ENCODE data around the gene ZNF888. TPM values are rescaled to one million over a fixed set of nuclear protein-coding genes. Genes with fewer than 3 reads are reported as not detected.
"Not testable (repeated sequence)": the region's sequence is repeated elsewhere in the genome, so short reads cannot be mapped to it uniquely, and the experiment has no call there.

Gene ZNF888
- polyA plus RNA-seq, 2 donors: 1.9 to 2.7 TPM

DNA sequence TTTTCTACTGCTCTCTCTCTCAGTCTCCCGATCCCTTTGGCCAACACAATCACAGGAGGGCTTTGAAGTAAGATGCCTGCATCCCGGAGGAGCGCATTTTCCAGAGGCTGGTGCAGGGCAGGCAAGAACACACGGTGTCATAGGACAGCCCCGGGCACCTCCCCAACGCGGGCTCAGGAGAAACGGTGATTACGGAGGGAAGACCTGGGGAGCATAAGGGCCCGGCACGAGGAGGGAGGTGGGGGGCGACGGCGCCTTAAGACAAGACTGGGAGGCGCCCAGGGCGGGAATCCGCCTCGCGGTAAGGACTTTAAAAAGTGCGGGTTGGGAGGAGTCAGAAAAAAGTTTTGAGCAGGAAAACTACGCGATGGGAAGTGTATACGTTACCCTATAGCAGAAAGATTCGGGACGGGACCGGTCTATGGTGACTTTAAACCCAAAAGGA lies 18.7 kb upstream of the ZNF888 start:
- peaks cover 2 to 3% of the 10 kb centered on the region in 2 donors for H3K4me1 ChIP-seq (ENCODE audit: control insufficient read depth in 2 of 2, insufficient read depth in 2 of 2, low read length in 1 of 2)

DNA sequence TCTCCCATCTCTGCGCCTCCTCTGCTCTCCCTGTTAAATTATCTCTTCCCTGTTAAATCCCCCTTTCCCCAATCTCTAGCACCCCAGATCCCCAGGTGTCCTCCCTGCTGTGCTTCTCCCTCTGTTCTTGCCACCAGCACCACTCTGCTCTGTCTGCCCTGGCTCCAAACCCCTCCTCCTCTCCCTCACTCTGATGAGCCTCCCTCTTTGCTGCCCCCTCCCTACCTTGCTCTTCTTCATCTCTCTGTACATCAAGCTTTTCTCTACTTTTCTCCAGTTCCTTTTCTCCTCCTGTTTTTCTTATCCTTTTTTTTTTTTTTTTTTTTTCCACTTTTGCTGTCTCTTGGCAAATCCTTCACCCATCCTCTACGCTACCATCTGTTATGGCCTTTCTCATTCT lies 18.3 kb upstream of the ZNF888 start:
- 40 to 49% methylated on average over 2 of the region's 2 CpGs for WGBS, 2 donors
- peaks cover 6 to 13% of the 10 kb centered on the region in 2 donors for H3K9me3 ChIP-seq (ENCODE audit: control insufficient read depth in 2 of 2, insufficient read depth in 1 of 2, low read depth in 1 of 2, low read length in 1 of 2)
- not testable (repeated sequence) for H3K27ac ChIP-seq (ENCODE audit: low read depth in 2 of 2, low read length in 1 of 2); H3K27me3 ChIP-seq (ENCODE audit: control insufficient read depth in 1 of 2, insufficient read depth in 2 of 2, low read length in 2 of 2); H3K36me3 ChIP-seq (ENCODE audit: control insufficient read depth in 2 of 2, insufficient read depth in 2 of 2, low read length in 1 of 2); H3K4me1 ChIP-seq (ENCODE audit: control insufficient read depth in 2 of 2, insufficient read depth in 2 of 2, low read length in 1 of 2)
- H3K4me3 ChIP-seq (ENCODE audit: low read depth in 1 of 2, low read length in 2 of 2): peak overlapping the region; percentile 53 to 97

More for the DNA sequence above, 18.7 kb upstream of the ZNF888 start:
- Histone ChIP-seq H3K9me3 (ENCODE audit: control insufficient read depth in 2 of 2, insufficient read depth in 1 of 2, low read depth in 1 of 2, low read length in 1 of 2) (peaks cover 10 to 15% of the 10 kb centered on the region in 2 donors), H3K4me3 (ENCODE audit: low read depth in 1 of 2, low read length in 2 of 2) (peak overlapping the region; percentile 53 to 97), H3K36me3 (ENCODE audit: control insufficient read depth in 2 of 2, insufficient read depth in 2 of 2, low read length in 1 of 2) (peaks cover 0 to 4% of the 10 kb centered on the region in 2 donors), H3K27ac (ENCODE audit: low read depth in 2 of 2, low read length in 1 of 2) (peak overlapping the region; percentile 81 to 92), H3K27me3 (ENCODE audit: control insufficient read depth in 1 of 2, insufficient read depth in 2 of 2, low read length in 2 of 2) (no peaks in the 10 kb centered on the region)
- WGBS, 2 donors: 0 to 1% methylated on average over 26 of the region's 26 CpGs

DNA sequence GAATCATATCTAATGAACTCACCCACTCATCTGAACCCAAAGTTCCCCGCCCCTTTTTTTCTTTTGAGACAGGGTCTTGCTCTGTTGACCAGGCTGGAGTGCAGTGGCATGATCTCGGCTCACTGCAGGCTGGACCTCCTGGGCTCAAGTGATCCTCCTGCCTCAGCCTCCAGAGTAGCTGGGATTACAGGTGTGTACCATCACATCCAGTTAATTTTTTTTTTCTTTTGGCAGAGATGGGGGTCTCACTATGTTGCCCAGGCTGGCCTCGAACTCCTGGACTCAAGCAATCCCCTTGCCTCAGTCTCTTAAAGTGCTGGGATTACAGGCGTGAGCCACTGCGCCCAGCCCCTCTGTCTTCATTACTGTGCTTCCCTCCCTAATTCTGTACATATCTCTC lies 17.7 kb upstream of the ZNF888 start:
- H3K4me1 ChIP-seq (ENCODE audit: control insufficient read depth in 2 of 2, insufficient read depth in 2 of 2, low read length in 1 of 2); H3K4me3 ChIP-seq (ENCODE audit: low read depth in 1 of 2, low read length in 2 of 2); H3K27me3 ChIP-seq (ENCODE audit: control insufficient read depth in 1 of 2, insufficient read depth in 2 of 2, low read length in 2 of 2); H3K36me3 ChIP-seq (ENCODE audit: control insufficient read depth in 2 of 2, insufficient read depth in 2 of 2, low read length in 1 of 2); H3K27ac ChIP-seq (ENCODE audit: low read depth in 2 of 2, low read length in 1 of 2): not testable (repeated sequence)
- peaks cover under 1 to 13% of the 10 kb centered on the region in 2 donors for H3K9me3 ChIP-seq (ENCODE audit: control insufficient read depth in 2 of 2, insufficient read depth in 1 of 2, low read depth in 1 of 2, low read length in 1 of 2)
- WGBS, 2 donors: 79 to 85% methylated on average over 5 of the region's 5 CpGs

DNA sequence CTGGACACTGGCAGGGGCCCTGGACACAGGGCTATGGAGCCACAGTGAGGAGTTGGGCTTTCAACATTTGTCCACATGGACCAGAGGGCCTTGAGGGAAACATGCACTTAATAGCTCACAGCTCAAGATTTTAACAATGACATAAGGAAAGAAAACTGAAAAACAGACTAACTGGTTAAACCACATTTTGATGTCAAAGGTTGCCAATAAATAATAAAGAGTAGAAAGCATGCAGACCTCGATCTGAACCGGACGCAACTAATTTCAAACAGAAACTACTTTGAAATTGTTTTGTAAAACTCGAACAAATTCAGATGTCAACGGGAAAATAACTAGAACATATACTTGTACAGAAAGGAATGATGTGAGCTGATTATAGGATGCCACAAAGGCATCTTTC lies 15.5 kb upstream of the ZNF888 start:
- H3K4me3 ChIP-seq (ENCODE audit: low read depth in 1 of 2, low read length in 2 of 2): no peak overlapping the region
- WGBS, 2 donors: 27 to 29% methylated on average over 5 of the region's 5 CpGs
- H3K9me3 ChIP-seq (ENCODE audit: control insufficient read depth in 2 of 2, insufficient read depth in 1 of 2, low read depth in 1 of 2, low read length in 1 of 2): peaks cover 3 to 9% of the 10 kb centered on the region in 2 donors
- peaks cover 0 to 4% of the 10 kb centered on the region in 2 donors for H3K36me3 ChIP-seq (ENCODE audit: control insufficient read depth in 2 of 2, insufficient read depth in 2 of 2, low read length in 1 of 2)
- H3K27me3 ChIP-seq (ENCODE audit: control insufficient read depth in 1 of 2, insufficient read depth in 2 of 2, low read length in 2 of 2): no peaks in the 10 kb centered on the region
- H3K4me1 ChIP-seq (ENCODE audit: control insufficient read depth in 2 of 2, insufficient read depth in 2 of 2, low read length in 1 of 2): peaks cover 0 to 3% of the 10 kb centered on the region in 2 donors
- no peak overlapping the region for H3K27ac ChIP-seq (ENCODE audit: low read depth in 2 of 2, low read length in 1 of 2)

DNA sequence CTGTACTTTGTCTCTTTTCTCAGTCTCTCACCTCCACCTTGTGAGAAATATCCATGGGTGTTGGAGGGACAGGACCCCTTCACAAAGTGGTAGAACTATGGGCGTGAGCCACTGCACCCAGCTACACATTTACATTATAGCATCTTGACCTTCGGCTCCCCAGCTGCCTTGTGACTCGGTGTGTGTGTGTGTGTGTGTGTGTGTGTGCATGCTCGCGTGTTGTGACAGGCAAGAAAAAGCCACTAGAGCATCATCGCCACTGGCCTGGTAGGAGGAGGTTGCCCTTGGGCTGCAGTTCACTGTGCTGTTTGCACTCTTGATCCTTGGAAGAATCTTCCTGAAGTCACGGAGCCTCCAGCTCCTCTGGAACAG lies 13.7 kb upstream of the ZNF888 start:
- Histone ChIP-seq H3K4me3 (ENCODE audit: low read depth in 1 of 2, low read length in 2 of 2) (no peak overlapping the region), H3K4me1 (ENCODE audit: control insufficient read depth in 2 of 2, insufficient read depth in 2 of 2, low read length in 1 of 2) (peaks cover 0 to 3% of the 10 kb centered on the region in 2 donors), H3K36me3 (ENCODE audit: control insufficient read depth in 2 of 2, insufficient read depth in 2 of 2, low read length in 1 of 2) (peaks cover 0 to 4% of the 10 kb centered on the region in 2 donors), H3K27me3 (ENCODE audit: control insufficient read depth in 1 of 2, insufficient read depth in 2 of 2, low read length in 2 of 2) (no peaks in the 10 kb centered on the region), H3K27ac (ENCODE audit: low read depth in 2 of 2, low read length in 1 of 2) (no peak overlapping the region), H3K9me3 (ENCODE audit: control insufficient read depth in 2 of 2, insufficient read depth in 1 of 2, low read depth in 1 of 2, low read length in 1 of 2) (peaks cover 3 to 9% of the 10 kb centered on the region in 2 donors)
- 82 to 83% methylated on average over 7 of the region's 7 CpGs for WGBS, 2 donors

DNA sequence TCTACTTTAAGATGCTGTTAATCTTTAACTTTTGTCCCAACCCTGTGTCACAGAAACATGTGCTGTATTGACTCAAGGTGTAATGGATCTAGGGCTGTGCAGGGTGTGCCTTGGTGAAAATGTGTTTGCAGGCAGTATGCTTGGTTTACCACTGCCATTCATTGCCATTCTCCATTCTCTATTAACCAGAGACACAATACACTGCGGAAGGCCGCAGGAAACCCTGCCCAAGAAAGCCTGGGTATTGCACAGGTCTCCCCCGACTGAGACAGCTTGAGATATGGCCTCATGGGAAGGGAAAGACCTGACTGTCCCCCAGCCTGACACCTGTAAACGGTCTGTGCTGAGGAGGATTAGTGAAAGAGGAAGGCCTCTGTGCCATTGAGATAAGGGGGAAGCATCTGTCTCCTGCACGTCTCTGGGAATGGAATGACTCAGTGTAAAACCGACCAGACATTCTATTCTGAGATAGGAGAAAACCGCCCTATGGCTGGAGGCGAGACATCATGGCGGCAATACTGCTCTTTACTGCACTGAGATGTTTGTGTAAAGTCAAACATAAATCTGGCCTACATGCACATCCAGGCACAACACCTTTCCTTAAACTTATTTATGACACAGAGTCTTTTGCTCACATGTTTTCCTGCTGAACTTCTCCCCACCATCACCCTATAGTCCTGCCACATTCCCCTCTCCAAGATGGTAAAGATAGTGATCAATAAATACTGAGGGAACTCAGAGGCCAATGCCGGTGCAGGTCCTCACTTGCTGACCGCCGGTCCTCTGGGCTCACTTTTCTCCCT lies 13.1 kb upstream of the ZNF888 start:
- Histone ChIP-seq H3K27me3 (ENCODE audit: control insufficient read depth in 1 of 2, insufficient read depth in 2 of 2, low read length in 2 of 2) (no peaks in the 10 kb centered on the region), H3K9me3 (ENCODE audit: control insufficient read depth in 2 of 2, insufficient read depth in 1 of 2, low read depth in 1 of 2, low read length in 1 of 2) (peaks cover 3 to 9% of the 10 kb centered on the region in 2 donors), H3K27ac (ENCODE audit: low read depth in 2 of 2, low read length in 1 of 2) (no peak overlapping the region), H3K36me3 (ENCODE audit: control insufficient read depth in 2 of 2, insufficient read depth in 2 of 2, low read length in 1 of 2) (peaks cover 0 to 4% of the 10 kb centered on the region in 2 donors), H3K4me3 (ENCODE audit: low read depth in 1 of 2, low read length in 2 of 2) (no peak overlapping the region), H3K4me1 (ENCODE audit: control insufficient read depth in 2 of 2, insufficient read depth in 2 of 2, low read length in 1 of 2) (peaks cover 0 to 3% of the 10 kb centered on the region in 2 donors)
- WGBS, 2 donors: 69 to 79% methylated on average over 12 of the region's 12 CpGs

DNA sequence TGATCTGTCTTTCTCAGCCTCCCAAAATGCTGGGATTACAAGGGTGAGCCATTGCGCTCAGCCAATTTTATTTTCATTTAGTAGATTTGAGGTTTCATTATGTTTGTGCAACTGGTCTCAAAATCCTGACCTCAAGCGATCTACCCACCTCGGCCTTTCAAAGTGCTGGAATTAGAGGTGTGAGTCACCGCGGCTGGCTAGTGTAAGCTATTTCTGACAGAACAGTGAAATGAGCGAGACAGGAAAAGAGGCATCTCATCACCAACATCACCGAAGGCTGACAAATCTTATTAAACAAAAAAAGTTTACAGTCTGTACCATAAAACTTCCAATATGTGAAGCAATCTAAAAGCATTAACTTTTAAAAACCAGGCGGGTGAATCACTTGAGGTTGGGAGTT lies 12.2 kb upstream of the ZNF888 start:
- Histone ChIP-seq H3K27me3 (ENCODE audit: control insufficient read depth in 1 of 2, insufficient read depth in 2 of 2, low read length in 2 of 2) (no peaks in the 10 kb centered on the region), H3K9me3 (ENCODE audit: control insufficient read depth in 2 of 2, insufficient read depth in 1 of 2, low read depth in 1 of 2, low read length in 1 of 2) (peaks cover 3 to 9% of the 10 kb centered on the region in 2 donors), H3K36me3 (ENCODE audit: control insufficient read depth in 2 of 2, insufficient read depth in 2 of 2, low read length in 1 of 2) (peaks cover 0 to 4% of the 10 kb centered on the region in 2 donors), H3K27ac (ENCODE audit: low read depth in 2 of 2, low read length in 1 of 2) (no peak overlapping the region), H3K4me1 (ENCODE audit: control insufficient read depth in 2 of 2, insufficient read depth in 2 of 2, low read length in 1 of 2) (peaks cover 0 to 3% of the 10 kb centered on the region in 2 donors), H3K4me3 (ENCODE audit: low read depth in 1 of 2, low read length in 2 of 2) (no peak overlapping the region)
- 74 to 77% methylated on average over 8 of the region's 8 CpGs for WGBS, 2 donors

DNA sequence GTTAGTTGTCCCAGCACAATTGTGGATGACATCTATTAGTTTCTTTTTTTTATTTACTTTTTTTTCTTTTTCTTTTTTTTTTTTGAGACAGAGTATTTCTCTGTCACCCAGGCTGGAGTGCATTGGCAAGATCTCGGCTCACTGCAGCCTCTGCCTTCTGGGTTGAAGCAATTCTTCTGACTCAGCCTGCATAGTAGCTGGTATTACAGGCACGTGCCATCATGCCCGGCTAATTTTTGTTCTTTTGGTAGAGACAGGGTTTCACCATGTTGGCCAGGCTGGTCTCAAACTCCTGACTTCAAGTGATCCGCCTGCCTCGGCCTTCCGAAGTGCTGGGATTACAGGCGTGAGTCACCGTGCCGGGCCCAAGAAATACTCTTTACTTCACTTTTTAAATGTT lies 1.4 kb upstream of the ZNF888 start:
- H3K27ac ChIP-seq (ENCODE audit: low read depth in 2 of 2, low read length in 1 of 2): peak overlapping the region in 1 of 2 donors; percentile 18
- 61 to 64% methylated on average over 9 of the region's 9 CpGs for WGBS, 2 donors
- not testable (repeated sequence) for H3K27me3 ChIP-seq (ENCODE audit: control insufficient read depth in 1 of 2, insufficient read depth in 2 of 2, low read length in 2 of 2); H3K4me3 ChIP-seq (ENCODE audit: low read depth in 1 of 2, low read length in 2 of 2); H3K9me3 ChIP-seq (ENCODE audit: control insufficient read depth in 2 of 2, insufficient read depth in 1 of 2, low read depth in 1 of 2, low read length in 1 of 2); H3K36me3 ChIP-seq (ENCODE audit: control insufficient read depth in 2 of 2, insufficient read depth in 2 of 2, low read length in 1 of 2); H3K4me1 ChIP-seq (ENCODE audit: control insufficient read depth in 2 of 2, insufficient read depth in 2 of 2, low read length in 1 of 2)

DNA sequence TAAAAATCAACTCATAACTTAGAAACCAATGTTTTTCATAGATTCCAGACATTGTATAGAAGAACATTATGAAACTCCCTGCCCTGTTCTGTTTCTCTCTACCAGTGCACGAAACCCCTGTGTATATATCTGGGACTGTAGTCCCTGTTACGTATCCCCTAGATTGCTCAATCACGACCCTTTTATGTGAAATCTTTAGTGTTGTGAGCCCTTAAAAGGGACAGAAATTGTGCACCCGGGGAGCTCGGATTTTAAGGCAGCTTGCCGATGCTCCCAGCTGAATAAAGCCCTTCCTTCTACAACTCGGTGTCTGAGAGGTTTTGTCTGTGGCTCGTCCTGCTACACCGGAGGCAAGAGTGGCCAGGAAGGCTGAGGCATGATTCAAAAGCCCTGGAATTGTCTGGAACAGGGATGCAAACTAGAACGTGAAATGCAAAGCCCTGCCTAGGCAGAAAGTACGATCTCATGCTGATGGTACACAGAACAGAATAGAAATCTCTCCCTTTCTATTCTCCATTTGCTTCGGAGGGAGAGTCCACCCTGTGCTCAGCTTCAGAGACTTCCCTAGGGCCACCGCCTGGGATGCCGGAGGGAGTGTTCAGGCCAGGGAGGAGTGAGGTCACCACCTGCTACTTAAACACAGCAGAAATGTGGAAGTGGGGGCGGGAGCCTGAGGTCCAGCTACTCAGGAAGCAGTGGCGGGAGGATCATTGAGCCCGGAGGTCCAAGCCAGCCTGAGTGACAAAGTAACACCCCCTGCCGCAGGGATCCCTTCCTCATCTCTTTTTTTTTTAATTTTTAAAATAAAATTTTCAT lies 758 bp upstream of the ZNF888 start:
- 45 to 51% methylated on average over 18 of the region's 18 CpGs for WGBS, 2 donors

More for the DNA sequence above, 758 bp upstream of the ZNF888 start:
- Histone ChIP-seq H3K27ac (ENCODE audit: low read depth in 2 of 2, low read length in 1 of 2) (peak overlapping the region; percentile 83 to 98), H3K4me1 (ENCODE audit: control insufficient read depth in 2 of 2, insufficient read depth in 2 of 2, low read length in 1 of 2) (peaks cover 0 to 3% of the 10 kb centered on the region in 2 donors), H3K4me3 (ENCODE audit: low read depth in 1 of 2, low read length in 2 of 2) (peak overlapping the region in 1 of 2 donors; percentile 85), H3K27me3 (ENCODE audit: control insufficient read depth in 1 of 2, insufficient read depth in 2 of 2, low read length in 2 of 2) (no peaks in the 10 kb centered on the region), H3K36me3 (ENCODE audit: control insufficient read depth in 2 of 2, insufficient read depth in 2 of 2, low read length in 1 of 2) (peaks cover 0 to 3% of the 10 kb centered on the region in 2 donors), H3K9me3 (ENCODE audit: control insufficient read depth in 2 of 2, insufficient read depth in 1 of 2, low read depth in 1 of 2, low read length in 1 of 2) (no peaks in the 10 kb centered on the region)

Measured in esophagus (tissue), 2 donors.